HTR-8/SVneo (cell line): Measurements from ENCODE around the gene TULP3.

ENCODE experiments used
- DNase-seq: peaks from one replicate; pipeline ENCODE4 v3.0.0; 2011; ENCODE audit warnings: low spot score, mixed read lengths; ENCODE audit not compliant: insufficient read length
- FAIRE-seq: peaks from 2 replicates; lab custom pipeline; 2011; peaks lifted over from hg19 to GRCh38; lab: Jason Lieb, UNC

Gene TULP3

DNA sequence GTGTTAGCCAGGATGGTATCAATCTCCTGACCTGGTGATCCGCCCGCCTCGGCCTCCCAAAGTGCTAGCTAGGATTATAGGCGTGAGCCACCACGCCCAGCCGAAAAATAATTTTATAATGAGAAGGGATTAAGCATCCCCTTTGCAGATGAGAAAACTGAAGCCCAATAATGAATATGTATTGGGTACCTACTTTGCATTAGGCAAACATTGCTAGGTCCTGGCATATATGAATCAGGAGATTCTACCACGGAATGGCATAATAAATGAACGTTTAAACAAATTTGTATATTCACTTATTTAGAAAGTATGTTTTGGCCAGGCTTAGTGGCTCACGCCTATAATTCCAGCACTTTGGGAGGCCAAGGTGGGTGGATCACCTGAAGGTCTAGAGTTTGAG lies 32.4 kb downstream of the TULP3 start:
- FAIRE-seq = no peak

DNA sequence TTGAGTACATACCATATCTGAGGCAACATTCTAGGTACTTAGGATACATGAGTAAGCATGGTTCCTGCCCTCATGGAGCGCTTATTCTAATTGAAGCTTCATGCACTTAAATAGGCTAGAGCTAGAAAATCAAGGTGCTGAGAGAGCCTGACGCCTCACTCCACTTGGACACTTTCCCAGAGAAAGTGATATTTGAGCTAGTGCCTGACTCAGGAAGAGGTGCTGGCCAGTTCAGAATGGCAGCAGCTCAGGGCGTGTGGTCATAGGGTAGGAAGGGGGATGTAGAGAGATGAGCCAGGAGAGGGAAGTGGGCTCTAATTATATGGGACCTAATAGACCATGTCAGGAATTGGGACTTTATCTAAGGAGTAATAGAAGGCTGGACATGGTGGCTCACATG lies 33.3 kb downstream of the TULP3 start:
- peak; percentile 51 for FAIRE-seq
- DNase-seq = no peak

More for the DNA sequence above, 32.4 kb downstream of the TULP3 start:
- DNase-seq = no peak

DNA sequence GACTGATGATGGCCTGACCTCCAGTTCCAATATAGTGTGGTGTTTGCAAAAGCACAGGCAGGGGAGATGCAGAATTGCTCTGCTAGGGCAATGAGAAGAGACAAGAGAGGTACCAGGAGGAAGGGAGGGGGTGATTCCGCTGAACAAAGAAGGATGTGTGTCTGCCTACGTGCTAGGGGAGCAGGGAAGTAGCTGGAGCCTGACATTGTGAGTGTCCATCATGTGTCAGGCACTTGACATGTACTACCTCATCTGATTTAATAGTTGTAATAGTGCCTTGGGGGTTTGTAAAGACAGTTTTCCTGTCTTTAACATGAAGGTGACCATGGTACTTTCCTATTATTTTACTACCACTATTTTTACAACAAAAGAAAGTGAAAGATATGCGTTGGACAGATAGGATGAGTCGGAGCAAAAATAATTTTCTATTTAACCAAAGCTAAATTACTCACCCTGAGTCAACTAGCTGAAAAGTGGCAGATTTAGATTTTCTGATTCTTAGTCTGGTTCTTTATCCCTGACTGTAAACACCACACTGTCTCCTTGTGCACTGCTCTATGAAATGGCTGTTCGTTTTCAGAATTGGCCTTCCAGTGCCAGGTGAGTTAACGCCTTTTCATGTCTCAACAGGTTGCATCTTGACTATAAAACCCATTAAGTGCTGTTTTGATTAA lies 34.8 kb downstream of the TULP3 start:
- FAIRE-seq (no peak), DNase-seq (no peak)

DNA sequence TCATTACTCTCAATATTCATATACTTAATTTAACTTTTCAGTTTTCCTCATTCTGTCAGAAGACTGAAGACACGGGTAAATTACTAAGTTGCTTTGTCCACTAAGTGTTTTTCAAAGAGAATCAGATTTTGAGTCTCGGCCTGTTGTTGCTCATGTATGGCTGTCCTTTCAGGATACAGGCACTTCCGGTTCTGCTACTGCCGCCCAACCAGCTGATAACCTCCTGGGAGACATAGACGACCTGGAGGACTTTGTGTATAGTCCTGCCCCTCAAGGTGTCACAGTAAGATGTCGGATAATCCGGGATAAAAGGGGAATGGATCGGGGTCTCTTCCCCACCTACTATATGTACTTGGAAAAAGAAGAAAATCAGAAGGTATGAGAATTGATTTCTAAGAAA lies 40.2 kb downstream of the TULP3 start:
- DNase-seq = no peak
- no peak for FAIRE-seq

DNA sequence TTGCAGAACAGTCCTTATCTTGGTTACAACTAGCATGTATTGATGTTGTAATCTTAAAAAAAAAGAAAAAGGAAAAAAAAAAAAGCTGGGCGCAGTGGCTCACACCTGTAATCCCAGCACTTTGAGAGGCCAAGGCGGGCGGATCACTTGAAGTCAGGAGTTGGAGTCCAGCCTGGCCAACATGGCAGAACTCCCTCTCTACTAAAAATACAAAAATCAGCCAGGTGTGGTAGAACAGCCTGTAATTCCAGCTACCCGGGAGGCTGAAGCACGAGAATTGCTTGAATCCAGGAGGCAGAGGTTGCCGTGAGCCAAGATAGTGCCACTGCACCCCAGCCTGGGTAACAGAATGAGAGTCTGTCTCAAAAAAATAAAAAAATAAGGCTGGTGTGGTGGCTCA lies 42.9 kb downstream of the TULP3 start:
- DNase-seq (no peak), FAIRE-seq (no peak)

DNA sequence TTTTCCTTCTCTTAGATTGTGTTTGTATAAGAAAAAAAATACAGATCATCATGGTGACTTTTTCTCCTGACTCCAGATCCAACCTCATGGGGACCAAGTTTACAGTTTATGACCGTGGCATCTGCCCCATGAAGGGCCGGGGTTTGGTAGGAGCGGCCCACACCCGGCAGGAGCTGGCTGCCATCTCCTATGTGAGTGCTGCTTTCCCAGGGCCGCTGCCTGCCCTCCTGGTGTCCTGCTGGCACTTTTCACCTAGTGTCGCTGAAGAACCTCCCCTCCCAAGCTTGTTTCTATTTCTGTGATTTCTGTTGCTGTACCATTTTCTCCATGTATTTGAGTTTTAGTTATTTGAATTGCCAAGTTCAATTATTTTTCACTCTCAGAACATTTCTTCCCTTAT lies 43.7 kb downstream of the TULP3 start:
- FAIRE-seq (no peak), DNase-seq (no peak)

DNA sequence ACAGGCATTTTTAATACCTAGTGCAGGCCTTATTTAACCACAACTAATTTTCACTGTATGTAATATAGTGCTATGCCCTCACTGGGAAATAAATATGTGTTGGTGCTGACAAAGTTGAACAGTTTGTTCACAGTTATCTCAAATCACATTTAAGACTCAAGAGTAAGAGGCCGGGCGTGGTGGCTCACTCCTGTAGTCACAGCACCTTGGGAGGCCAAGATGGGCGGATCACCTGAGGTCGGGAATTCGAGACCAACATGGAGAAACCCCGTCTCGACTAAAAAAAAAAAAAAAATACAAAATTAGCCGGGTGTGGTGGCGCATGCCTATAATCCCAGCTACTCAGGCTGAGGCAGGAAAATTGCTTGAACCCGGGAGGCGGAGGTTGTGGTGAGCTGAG lies 45.6 kb downstream of the TULP3 start:
- no peak for DNase-seq
- FAIRE-seq = no peak

DNA sequence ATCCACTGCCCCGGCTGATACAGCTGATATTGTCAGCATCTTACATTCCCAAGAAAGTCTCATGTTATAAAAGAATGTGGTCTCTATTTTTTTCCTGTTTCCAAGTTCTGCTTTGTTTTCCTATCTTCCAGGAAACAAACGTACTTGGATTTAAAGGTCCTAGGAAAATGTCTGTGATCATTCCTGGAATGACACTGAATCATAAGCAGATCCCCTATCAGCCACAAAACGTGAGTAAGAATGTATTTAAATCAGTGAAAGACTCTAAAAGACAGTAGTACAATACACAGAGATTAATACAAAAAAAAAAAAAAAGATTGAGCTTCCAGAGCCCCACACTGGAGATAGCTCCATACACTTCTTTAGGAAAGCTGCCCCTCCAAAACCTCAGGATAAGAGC lies 46.8 kb downstream of the TULP3 start:
- no peak for FAIRE-seq

DNA sequence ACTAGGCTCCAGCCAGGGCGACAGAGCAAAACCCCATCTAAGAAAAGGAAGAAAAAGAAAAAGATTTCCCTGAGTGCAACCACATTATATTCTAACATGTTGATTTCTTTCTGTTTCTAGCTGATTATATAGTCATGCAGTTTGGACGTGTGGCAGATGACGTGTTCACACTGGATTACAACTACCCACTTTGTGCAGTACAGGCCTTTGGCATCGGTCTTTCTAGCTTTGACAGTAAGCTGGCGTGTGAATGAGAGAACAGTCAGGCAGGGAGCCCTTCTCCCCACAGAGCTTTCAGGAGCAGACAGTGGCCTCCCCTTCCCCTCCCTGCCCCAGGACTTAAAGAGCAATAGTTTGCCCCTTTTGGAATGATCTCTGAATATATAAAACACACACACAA lies 48.5 kb downstream of the TULP3 start:
- FAIRE-seq (peak; percentile 31), DNase-seq (no peak)

More for the DNA sequence above, 46.8 kb downstream of the TULP3 start:
- no peak for DNase-seq

DNA sequence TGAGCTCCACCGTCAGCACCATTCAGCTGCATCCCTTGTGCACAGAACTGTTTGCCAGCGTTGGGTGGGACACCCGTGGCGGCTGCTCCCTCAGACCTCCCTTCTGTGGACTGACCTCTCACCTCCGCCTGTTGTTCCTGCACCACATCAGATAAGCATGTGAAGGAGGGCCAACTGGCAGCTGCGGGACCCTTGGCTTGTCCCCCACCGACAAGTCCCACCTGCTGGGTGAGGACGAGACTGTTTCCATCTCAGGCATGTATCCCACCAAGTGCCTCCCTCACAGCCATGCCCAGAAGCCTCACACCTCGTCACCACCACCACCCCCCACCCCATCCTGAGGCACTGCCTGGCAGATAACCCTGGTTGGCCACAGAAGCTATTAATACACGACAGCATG lies 49.9 kb downstream of the TULP3 start:
- FAIRE-seq = no peak
- DNase-seq = no peak

DNA sequence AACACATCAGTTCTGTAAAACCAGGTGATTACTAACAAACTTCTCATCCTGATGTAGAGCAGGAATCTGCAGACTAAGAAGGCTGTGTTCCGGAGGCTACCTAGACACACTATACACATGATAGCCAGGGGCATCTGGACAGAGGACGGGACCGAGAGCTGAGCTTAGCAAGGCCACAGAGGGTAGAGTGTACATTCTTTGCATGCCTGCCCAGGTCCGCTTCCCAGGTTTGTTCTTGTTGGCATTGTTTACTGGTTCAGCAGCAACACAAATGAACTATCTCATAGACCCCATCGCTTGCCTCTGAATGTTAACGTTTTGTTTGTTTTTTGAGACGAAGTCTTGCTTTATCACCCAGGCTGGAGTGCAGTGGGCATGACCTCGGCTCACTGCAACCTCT lies 50.8 kb downstream of the TULP3 start:
- DNase-seq (no peak), FAIRE-seq (no peak)

DNA sequence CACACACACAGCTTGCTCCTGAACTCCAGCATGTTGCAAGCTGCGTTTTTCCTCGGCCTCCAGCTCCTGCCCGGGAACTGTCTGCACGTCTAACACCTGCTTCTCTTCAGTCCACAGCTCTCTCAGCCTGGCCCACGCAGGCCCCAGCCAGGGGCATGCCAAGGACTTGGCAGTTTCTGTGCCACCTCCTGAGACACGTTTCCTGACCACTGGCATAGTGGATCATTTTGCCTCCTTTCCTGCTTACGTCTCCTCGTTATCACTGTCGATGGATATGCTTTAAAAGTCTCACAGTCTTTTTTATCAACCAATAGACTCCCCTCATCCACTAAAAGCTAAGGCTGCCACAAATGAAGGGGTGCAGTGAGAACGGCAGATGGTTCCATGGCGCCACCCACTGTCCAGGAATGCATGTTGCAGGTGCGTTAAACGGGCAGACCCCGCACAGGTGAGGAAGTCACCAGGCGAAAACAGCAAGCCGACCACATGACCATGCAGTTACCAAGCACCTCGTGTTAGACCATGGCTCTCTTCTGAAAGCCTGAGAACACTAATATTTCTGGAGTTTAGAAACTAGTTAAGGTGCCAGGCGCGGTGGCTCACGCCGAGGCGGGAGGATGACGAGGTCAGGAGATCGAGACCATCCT lies 53.8 kb downstream of the TULP3 start:
- FAIRE-seq (peak; percentile 95), DNase-seq (peak; percentile 56)

DNA sequence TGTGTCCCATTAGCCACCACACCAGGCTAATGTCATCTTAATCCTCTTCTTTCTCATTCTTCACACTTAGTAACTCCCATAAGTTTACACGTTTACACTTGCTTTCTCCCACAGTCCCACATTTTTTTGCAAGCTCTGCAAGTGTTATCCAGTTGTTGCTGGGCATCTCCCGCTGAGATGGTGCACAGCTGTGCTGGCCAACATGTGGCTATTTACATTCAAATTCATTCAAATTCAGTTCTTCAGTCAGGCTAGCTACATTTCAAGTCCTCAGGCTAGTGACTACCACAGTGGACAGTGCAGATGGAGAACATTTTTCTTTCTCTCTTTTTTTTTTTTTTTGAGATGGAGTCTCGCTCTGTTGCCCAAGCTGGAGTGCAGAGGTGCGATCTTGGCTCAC lies 58.7 kb downstream of the TULP3 start:
- no peak for DNase-seq
- FAIRE-seq = no peak

DNA sequence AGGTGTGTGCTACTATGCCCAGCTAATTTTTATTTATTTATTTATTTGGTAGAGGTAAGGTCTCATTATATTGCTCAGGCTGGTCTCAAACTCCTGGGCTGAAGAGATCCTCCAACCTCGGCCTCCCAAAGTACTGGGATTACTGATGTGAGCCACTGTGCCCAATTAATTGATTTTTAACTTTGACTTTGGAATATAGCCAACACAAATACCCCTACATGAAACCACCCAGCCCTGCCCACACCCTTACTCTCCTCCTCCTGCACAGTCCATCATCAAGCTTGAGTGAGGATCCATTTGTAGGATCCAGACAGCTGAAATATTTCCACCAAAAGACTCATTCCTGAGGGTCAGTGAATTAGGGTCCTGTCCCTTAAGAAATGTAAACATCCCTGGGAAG lies 65.2 kb downstream of the TULP3 start:
- FAIRE-seq (no peak), DNase-seq (no peak)

DNA sequence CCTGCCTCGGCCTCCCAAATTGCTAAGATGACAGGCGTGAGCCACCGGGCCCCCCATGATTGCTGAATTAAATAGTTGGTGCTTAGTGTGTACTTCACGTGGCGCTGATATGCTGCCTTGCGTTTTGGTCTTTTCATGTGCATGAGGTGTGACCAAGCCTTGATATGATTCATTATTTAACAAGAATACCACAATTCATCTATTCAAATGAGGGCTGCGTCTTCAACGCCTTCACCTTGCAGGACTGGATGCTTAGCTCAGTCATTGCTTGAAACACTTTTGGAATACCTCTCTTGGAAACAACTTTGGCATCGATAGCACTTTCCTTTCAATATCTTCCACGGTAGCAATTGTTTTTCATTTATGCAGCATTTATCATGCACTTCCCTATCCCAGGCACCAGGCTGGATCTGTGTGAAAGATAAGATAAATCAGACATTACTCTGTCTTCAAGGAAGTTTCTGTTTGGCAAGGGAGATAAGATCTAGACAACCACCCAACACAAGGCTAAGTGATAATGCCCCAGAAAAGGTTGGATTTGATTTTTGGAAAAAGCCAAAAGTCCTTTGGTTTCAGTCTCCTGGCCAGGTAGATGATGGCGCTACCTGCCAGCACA lies 67.2 kb downstream of the TULP3 start:
- FAIRE-seq = peak; percentile 38
- DNase-seq = no peak

DNA sequence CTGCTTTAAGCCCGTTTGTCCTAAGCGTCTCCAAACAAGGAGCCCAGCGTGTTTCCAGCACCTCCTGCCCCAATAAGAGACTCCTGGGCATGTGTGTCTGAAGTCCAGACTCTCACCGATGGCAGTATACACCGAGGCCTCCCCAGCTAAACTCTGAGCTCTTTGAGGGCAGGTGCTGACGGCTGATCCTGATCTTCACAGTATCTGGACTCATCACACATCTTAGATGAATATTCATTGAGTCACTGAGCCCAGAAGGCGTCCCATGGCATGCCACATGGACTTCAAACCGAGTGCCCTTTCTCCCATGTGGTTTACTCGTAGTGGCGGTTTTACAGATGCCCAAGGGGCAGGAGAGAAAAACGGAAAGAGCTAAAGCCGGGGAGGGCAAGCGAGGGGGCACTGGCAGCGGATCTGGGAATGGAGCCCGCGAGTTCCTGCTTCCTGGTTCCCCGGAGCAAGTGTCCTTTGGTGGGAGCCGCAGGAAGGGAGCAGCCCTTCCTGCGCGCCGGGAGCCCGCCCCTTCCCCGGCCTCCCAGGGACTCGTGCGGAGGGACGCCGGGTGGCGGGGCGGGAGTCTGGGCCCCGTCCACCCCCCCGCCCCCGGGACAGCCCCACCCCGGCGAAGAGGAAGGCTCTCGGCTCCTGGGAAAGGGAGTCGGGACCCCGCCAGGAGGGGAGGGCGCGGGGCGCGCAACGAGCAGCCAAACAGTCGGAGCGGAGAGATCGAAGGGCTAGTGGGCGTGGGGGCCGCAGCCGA lies 67.9 kb downstream of the TULP3 start:
- peak; percentile 92 for DNase-seq
- peak; percentile 66 for FAIRE-seq

DNA sequence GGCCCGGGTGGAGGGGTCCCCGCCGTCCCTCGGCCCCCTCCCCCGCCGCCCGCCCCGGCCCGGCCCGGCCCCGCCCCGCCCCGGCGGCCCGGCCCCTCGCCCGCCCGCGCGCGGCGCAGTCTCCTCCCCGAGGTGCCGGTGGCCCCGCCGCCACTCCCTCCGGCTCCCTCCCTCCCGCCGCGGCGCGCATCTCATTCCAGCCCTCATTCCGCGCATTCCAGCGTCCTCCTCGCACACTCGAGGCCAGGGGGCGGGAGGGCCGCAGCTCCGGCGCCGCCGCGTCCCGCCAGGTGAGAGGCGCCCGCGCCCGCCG lies 68.5 kb downstream of the TULP3 start, which contains the start of gene TEAD4:
Gene TEAD4 (plus strand): TSS at position 206 of the 313 bp plus-strand sequence.
- FAIRE-seq = peak; percentile 89
- DNase-seq = peak; percentile 95

DNA sequence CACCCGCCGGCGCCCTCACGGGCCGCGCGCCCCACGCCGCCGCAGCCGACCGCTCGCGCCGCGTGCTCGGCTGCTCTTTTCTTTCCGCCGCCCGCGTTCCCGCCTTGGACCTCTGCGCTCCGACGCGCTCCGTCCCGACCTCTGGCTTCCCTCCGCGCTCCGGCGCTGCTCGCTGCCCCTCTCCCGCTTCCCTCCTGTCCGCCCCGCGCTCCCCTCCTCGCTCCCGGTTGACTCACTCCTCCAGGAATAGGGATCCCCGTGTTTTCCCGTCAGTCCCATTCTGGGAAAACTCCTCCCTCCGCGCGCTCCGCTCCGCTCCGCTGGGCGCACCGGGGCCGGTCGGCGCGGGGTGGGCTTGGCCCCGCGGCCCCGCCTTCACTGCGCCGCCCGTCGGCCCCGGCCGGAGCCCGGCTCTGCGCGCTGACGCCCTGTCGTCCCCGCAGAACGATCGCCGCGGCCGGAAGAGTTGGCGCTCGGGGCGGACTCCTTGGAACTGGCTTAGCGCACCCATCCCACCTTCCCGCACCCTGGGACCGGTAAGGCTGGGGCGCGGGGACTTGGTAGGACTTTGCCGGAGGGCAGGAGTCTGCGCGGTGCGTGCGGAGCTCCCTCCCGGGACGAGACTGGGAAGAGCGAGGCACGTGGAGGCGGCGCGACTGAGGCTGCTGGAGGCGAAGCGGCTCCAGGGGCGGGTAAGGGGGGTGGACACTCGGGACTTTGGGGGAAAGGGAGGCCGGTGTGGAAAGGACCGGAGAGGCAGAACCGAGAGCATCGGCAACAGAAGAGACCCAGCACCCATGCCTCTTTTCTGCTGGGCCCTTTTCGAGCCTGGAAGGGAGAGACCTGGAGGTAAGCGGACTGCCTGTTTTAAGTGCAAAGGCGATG lies 69.1 kb downstream of the TULP3 start:
- DNase-seq = peak; percentile 60
- FAIRE-seq = peak; percentile 69

DNA sequence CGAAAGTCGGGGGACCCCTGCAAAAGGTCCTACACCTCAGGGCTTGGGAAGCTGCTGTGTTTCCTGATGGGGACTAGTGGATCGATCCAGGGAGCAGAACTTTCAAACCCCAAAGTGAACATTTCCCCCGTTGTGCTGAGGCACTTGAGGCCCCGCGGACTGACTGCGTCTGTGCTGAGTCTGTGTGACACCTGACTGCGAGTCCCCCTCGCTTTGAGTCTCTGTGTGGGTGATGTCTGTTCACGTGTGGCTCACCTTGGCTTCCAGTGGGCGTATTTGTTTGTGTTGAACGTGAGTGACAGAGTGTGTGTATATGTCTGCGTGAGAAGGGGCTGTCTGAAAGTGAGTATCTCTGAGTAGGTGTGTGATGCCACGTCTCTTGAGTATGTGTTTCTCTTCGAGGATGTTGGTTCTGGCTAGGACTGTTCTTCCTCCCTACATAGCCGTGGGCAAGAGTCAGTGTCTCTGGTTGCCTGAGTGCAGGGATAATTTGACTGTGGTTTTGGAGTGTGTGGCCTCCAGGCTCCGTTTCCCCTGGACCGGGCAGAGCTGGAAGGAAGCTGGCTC lies 69.8 kb downstream of the TULP3 start:
- FAIRE-seq = peak; percentile 96
- DNase-seq = peak; percentile 60
